OCI-LY1 (cell line): Measurements from ENCODE around the gene RASD2.
A peak's percentile ranks its signal among the peaks of the same experiment; 100 is the strongest.

ENCODE experiments used
- H2AFZ ChIP-seq: fragments of 200-600 bp; sonication (generic), shearing (Covaris generic); 2 replicates; pipeline ENCODE4 v1.6.0; 2014; ENCODE audit warnings: antibody characterized with exemption, mild to moderate bottlenecking, low read length
- H3F3A ChIP-seq: fragments of 200-600 bp; sonication (generic), shearing (Covaris generic); 2 replicates; pipeline ENCODE4 v1.6.0; 2014; ENCODE audit warnings: mild to moderate bottlenecking, antibody characterized with exemption, low read length, moderate library complexity; ENCODE audit not compliant: insufficient read depth
- H3K27ac ChIP-seq: fragments of 200-600 bp; sonication (generic); 2 replicates; pipeline ENCODE4 v1.5.1; 2014; ENCODE audit warnings: low read length, mixed run types, mild to moderate bottlenecking, low read depth; ENCODE audit not compliant: poor library complexity, severe bottlenecking
- H3K27me3 ChIP-seq: fragments of 200-600 bp; sonication (generic); 2 replicates; pipeline ENCODE4 v1.6.0; 2014; ENCODE audit warnings: antibody characterized with exemption, mild to moderate bottlenecking, low read length, moderate library complexity; ENCODE audit not compliant: insufficient read depth
- H3K36me3 ChIP-seq: fragments of 200-600 bp; sonication (generic); 2 replicates; pipeline ENCODE4 v1.6.1; 2014; ENCODE audit warnings: mild to moderate bottlenecking, antibody characterized with exemption, low read length, moderate library complexity, mixed read lengths; ENCODE audit not compliant: insufficient read depth
- H3K4me1 ChIP-seq: fragments of 200-600 bp; sonication (generic); 2 replicates; pipeline ENCODE4 v1.5.1; 2014; ENCODE audit warnings: mild to moderate bottlenecking, low read length, moderate library complexity; ENCODE audit not compliant: insufficient read depth, severe bottlenecking
- H3K4me2 ChIP-seq: fragments of 200-600 bp; sonication (generic), shearing (Covaris generic); 2 replicates; pipeline ENCODE4 v1.6.1; 2014; ENCODE audit warnings: low read length
- H3K4me3 ChIP-seq: fragments of 200-600 bp; sonication (generic); 2 replicates; pipeline ENCODE4 v1.5.1; 2014; ENCODE audit warnings: low read length, low read depth, mild to moderate bottlenecking, mixed read lengths; ENCODE audit not compliant: poor library complexity, severe bottlenecking
- H3K79me2 ChIP-seq: fragments of 200-600 bp; shearing (Covaris generic); 2 replicates; pipeline ENCODE4 v1.6.1; 2016; ENCODE audit warnings: mixed run types, low read length, mixed read lengths; ENCODE audit not compliant: insufficient read depth
- H3K9ac ChIP-seq: fragments of 200-600 bp; sonication (generic), shearing (Covaris generic); 2 replicates; pipeline ENCODE4 v1.6.1; 2014; ENCODE audit warnings: mild to moderate bottlenecking, low read length, mixed read lengths
- H3K9me2 ChIP-seq: fragments of 200-600 bp; sonication (generic), shearing (Covaris generic); 2 replicates; pipeline ENCODE4 v1.6.1; 2014; ENCODE audit warnings: low read depth, mild to moderate bottlenecking, low read length, mixed read lengths
- H3K9me3 ChIP-seq: fragments of 200-600 bp; shearing (Covaris generic); 2 replicates; pipeline ENCODE4 v1.6.1; 2014; ENCODE audit warnings: low read length, mixed read lengths
- H4K20me1 ChIP-seq: fragments of 200-600 bp; sonication (generic), shearing (Covaris generic); 2 replicates; pipeline ENCODE4 v1.6.0; 2016; ENCODE audit warnings: mild to moderate bottlenecking, low read length; ENCODE audit not compliant: insufficient read depth
- CTCF ChIP-seq: fragments of 200-600 bp; sonication (generic), shearing (Covaris generic); IDR thresholded peaks from 2 replicates; pipeline ENCODE4 v1.5.1; 2017; ENCODE audit warnings: mild to moderate bottlenecking, antibody characterized with exemption, low read length, moderate library complexity, mixed read lengths
- EZH2 ChIP-seq: fragments of 200-600 bp; sonication (generic), shearing (Covaris generic); IDR thresholded peaks from 2 replicates; pipeline ENCODE4 v1.8.0; 2017; ENCODE audit warnings: borderline replicate concordance, mixed run types, mild to moderate bottlenecking, antibody characterized with exemption, low read length, moderate library complexity, mixed read lengths

Gene RASD2

GRCh38 chr22:35539910-35540594, 579 bp upstream of the RASD2 start:
- no peak overlapping the region for H3K27ac ChIP-seq
- peak overlapping the region; percentile 82; the same call in 1 of the 2 replicates for H2AFZ ChIP-seq

GRCh38 chr22:35541254-35541748, 670 bp downstream of the RASD2 start:
- Histone ChIP-seq H3K4me2 (peak overlapping the region; percentile 93; the same call in 1 of the 2 replicates), H2AFZ (no peak overlapping the region)

More at GRCh38 chr22:35539910-35540594, 579 bp upstream of the RASD2 start:
- peak overlapping the region; percentile 62 for H3K9ac ChIP-seq
- H3K4me3 ChIP-seq: peak overlapping the region; percentile 66
- no peaks in the 10 kb centered on the region for H4K20me1 ChIP-seq
- no peaks in the 10 kb centered on the region for H3K79me2 ChIP-seq
- H3F3A ChIP-seq: no peaks in the 10 kb centered on the region
- H3K4me2 ChIP-seq: peak overlapping the region; percentile 93
- H3K9me2 ChIP-seq: no peaks in the 10 kb centered on the region
- no peaks in the 10 kb centered on the region for H3K9me3 ChIP-seq
- peaks cover 4% of the 10 kb centered on the region for H3K27me3 ChIP-seq
- no peaks in the 10 kb centered on the region for H3K36me3 ChIP-seq
- peaks cover 28% of the 10 kb centered on the region for H3K4me1 ChIP-seq
- TF ChIP-seq EZH2: no peak
- no peak for TF ChIP-seq CTCF

DNA sequence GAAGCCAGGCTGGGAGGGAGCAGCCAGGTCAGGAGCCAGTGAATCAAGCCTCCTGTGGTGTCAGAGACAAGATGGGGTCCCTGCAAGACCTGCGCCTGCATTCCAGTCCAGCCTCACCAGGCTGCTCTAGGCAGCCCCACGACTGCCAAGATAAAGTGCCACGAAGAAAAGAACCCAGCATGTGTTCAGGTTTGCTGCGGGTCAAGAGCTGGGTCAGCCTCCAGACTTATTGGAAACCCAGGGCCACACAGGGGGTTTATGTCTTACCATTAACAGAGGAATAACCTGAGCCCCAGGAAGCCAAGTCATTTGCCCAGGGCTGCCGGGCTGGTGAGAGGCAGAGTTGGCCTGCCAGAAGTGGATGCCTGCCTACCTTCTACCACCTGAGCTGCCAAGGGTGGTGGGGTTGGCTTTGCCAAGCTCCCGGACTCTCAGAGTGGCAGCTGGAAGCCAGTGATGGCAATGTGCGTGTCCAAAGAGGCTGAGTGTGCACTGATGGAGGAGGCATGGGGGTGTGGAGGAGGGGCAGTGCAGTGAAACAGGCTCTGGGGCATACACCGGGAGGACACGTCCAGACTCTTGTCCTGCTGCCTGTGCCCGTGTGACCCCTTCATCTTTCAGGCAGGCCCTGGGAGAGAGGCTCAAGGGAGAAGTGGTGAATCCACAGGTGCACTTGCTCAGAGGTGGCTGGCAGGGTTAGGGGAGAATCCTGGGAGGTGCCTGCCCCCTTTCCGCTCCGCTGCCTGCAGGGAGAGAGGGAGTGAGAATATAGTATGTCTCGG, 1.7 kb downstream of the RASD2 start:
- no peaks in the 10 kb centered on the region for H3K9me3 ChIP-seq
- H3K4me2 ChIP-seq: no peak overlapping the region
- TF ChIP-seq EZH2: no peak
- no peak for TF ChIP-seq CTCF
- H3K27ac ChIP-seq: no peak overlapping the region
- H3F3A ChIP-seq: no peaks in the 10 kb centered on the region
- no peaks in the 10 kb centered on the region for H4K20me1 ChIP-seq
- no peak overlapping the region for H3K9ac ChIP-seq
- no peak overlapping the region for H3K4me3 ChIP-seq
- H3K36me3 ChIP-seq: no peaks in the 10 kb centered on the region
- peaks cover 16% of the 10 kb centered on the region for H3K4me1 ChIP-seq
- no peak overlapping the region for H2AFZ ChIP-seq
- no peaks in the 10 kb centered on the region for H3K79me2 ChIP-seq
- peaks cover 4% of the 10 kb centered on the region for H3K27me3 ChIP-seq
- H3K9me2 ChIP-seq: no peaks in the 10 kb centered on the region

More at GRCh38 chr22:35541254-35541748, 670 bp downstream of the RASD2 start:
- Histone ChIP-seq H3K27ac (no peak overlapping the region), H3K36me3 (no peaks in the 10 kb centered on the region), H3K4me1 (peaks cover 23% of the 10 kb centered on the region), H3K79me2 (no peaks in the 10 kb centered on the region), H3K9ac (no peak overlapping the region), H3K9me2 (no peaks in the 10 kb centered on the region), H3K4me3 (no peak overlapping the region), H3F3A (no peaks in the 10 kb centered on the region), H3K27me3 (peaks cover 4% of the 10 kb centered on the region), H3K9me3 (no peaks in the 10 kb centered on the region), H4K20me1 (no peaks in the 10 kb centered on the region)
- TF ChIP-seq CTCF: no peak
- TF ChIP-seq EZH2: no peak
